NCI-H146 treated with DMSO at 0.1 percent for 48 hours (cell line): ENCODE measurements around the gene SLC2A6.
A peak's percentile ranks its signal among the peaks of the same experiment; 100 is the strongest.
"Not testable (repeated sequence)": the region's sequence is repeated elsewhere in the genome, so short reads cannot be mapped to it uniquely, and the experiment has no call there.

Experiments
- DNase-seq: peaks from one replicate; lab custom pipeline; 2025; ENCODE audit not compliant: unreplicated experiment; lab: John Stamatoyannopoulos, UW

Gene SLC2A6

DNA sequence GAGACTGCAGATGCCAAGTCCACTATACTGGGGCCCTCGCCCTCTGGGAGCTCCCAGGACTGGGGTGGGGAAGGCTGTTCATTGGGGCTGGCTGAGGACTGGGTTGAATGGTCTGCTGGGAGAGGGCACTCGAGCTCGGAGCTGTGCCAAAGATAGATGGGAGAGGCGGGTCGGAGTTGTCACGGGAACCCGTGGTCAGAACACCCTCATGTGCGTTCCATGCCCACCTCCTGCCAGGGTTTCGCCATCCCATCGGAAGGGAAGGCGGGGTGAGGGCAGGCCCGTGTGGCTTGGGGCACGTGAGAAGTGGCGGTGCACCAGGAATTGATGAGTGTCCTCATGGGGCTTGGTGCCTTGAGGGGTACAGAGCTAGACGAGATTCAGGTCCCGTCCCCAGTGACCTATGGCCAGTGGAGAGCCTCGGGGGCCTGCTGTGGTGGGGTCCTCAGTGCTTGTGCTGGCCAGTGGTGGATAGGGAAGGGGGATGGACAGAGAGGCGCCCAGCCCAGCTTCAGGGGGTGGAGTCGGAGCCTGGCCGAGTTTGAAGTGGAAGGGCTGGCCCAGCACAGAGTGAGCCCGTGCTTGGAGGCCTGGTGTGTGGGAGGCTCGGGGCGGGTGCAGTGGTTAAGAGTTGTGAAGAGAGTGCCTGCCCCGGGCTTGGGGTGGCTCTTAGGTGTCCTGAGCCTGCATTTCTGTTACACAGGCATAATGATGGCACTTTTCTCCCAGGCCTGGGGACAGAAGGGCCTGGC is 14.9 kb downstream of the SLC2A6 start:
- DNase-seq = no peak

DNA sequence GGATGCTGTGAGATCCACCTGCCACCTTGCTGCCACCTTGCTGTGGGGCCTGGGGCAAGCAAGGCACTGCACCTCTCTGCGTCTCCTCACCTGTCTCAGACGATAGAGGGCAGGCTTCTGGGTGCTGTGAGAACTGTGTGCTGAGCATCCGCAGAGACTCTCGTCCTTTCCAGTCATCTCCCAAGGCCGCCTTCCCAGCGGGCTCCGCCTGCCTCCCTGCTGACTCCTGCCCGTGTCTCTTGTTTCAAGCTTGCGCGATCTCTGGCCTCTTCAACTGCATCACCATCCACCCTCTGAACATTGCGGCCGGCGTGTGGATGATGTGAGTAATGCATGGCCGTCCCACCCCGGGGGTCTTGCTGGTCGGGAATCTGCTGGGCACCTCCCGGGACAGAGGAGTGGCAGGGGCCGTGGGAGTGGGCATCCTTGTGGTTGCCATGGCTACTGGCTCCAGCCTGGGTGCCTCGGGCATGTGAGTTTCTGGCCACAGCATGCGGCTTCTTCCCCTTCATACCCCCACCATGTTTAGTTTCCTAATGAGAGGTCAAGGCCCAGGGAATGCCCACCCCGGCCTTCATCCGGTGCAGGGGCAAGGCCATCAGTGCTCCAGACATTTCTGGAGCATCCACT is 15.6 kb downstream of the SLC2A6 start:
- DNase-seq = no peak

DNA sequence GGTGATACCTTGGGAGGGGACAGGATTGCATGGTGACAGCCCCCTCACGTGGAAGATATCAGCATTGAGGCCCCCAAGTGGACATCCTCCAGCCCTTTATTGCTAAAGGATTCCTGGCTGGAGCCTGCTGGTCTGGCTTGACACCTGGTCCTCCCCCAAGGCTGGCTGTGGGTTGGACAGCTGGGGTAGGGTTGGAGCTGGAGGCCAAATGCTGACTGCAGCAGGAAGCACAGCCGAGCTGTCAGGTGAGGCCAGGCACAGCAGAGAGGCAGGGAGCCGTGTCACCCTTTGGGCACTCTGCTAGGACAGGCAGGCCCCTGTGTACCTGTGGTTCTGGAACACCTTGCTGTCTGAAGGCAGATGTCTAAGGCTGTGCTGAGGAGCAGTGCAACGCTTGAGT is 16.9 kb downstream of the SLC2A6 start:
- DNase-seq = no peak

DNA sequence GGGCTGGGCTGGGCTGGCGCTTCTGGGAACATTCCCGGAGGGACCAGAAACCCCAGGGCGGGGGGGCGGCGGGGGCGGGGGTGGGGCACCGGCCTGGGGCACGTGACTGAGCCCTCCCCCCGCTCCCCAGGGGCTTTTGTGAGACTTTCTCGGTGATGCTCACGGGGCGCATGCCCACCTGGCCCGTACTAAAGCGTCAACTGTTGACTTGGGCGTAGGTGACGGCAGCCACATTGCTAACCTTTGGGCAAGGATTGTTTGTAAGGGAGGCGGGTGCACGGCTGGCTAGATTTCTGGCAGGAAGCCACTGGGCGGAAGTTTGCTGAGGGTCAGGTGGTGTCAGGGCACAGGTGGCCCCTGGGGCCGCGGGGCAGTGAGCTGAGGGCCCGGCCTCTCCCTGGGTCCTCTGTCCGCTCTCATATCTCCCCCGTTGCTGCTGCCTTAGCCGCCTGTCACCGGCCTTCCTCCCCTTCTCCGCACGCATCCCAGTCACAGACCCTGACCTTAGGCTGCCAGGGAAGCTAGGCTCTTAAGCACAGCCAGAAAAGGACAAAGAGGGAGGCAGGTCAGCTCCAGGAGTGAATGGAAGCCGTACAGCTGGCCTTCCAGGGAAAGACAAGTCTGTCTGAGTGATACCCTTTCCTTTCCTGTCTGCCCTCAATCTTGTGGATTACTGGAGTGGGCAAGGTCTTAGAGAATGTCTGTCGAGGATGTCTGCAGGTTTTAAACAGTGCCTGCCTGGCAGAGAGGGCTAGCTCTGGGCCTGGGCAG is 18.3 kb downstream of the SLC2A6 start:
- DNase-seq = peak; percentile 62

DNA sequence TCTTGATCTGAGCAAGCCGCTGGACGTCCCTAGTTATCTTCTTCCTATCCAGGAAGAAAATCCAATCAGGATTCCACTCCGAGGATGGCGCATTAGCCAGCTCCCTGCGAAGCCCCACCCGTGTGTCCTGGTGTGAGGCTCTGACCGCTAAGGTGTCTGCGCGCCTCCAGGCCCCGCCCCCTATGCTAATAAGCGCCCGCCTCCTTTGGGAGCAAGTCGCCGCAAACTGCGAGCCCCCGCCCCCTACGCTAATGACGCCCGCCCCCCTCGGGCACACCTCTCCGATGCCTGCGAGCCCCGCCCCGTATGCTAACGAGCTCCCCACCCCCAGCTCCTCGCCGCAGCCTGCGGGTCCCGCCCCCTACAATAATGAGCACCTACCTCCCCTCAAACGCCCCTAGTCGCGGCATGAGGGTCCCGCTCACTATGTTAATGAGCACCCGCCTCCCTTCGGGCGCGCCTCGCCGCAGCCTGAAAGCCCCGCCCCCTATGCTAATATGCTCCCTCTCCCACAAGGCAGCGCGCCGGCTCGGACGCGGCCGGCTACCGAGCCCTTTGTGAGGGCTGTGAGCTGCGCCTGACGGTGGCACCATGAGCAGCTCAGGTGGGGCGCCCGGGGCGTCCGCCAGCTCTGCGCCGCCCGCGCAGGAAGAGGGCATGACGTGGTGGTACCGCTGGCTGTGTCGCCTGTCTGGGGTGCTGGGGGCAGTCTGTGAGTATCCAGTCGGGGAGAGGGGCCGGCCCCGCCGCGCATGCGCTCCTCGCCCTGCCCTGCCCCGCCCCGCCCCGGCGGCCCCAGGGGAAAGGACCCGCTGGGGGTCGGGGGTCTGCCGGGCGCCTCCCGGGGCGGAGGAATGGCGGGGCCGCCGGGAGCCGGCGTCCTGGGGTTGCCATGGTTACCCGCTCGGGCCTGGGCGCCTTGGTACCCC is 19.2 kb downstream of the SLC2A6 start, which contains the start of gene CACFD1:
TSS of gene CACFD1 (plus strand) at position 503 of the 929 bp plus-strand sequence. CDS start at position 592, 89 bp downstream.
- peak; percentile 87 for DNase-seq

DNA sequence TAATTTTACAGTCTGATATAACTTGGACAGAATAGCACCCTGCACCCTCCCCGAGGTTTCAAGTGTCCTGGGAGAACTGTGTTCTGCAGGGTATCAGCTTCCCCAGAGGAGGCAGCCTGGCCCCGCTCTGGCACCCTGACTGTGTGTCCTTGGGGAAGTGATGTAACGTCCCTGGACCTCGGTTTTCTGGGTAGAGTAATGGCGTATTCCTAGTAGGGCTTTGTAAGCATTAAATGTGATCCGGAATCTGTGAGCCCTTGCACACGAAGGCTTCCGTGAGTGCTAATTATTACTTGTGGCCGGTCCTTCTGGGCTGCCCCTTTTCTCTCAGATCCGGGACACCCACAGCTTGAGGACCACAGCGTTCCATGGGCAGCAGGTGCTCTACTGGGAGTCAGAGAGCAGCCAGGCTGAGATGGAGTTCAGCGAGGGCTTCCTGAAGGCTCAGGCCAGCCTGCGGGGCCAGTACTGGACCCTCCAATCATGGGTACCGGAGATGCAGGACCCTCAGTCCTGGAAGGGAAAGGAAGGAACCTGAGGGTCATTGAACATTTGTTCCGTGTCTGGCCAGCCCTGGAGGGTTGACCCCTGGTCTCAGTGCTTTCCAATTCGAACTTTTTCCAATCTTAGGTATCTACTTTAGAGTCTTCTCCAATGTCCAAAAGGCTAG is 20.1 kb downstream of the SLC2A6 start:
- DNase-seq = peak; percentile 5

DNA sequence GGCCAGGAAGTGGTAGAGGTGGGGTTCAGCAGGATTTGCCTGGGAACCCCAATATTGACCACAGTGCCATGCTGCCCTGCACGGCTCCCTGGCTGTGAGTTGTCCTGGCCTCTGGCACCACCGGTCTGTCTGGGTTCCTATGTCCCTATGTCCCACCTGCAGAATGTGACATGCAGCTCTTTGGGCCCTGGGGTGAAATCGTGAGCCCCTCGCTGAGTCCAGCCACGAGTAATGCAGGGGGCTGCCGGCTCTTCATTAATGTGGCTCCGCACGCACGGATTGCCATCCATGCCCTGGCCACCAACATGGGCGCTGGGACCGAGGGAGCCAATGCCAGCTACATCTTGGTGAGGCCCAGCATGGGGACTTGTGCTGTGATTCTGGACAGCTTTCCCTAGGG is 21.2 kb downstream of the SLC2A6 start:
- DNase-seq = no peak

DNA sequence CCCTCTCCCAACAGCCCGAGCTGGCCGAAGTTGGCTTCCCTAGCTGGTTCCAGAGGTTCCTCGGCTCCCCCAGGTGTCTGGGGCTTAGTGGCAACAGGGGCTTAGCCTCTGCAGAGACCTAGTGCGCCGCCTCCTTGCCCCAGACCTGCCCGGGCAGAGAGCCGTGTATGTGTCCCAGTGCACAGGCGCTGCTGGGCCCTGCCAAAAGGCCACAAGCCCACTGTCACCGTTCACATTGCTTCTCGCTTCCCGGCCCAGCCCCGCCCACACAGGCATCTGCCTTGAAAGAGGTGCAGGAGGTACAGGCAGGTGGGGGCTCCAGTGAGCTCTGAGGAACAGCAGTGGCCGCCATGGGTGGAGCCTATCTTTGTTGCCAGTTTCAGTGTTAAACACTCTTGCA is 21.7 kb downstream of the SLC2A6 start:
- no peak for DNase-seq

DNA sequence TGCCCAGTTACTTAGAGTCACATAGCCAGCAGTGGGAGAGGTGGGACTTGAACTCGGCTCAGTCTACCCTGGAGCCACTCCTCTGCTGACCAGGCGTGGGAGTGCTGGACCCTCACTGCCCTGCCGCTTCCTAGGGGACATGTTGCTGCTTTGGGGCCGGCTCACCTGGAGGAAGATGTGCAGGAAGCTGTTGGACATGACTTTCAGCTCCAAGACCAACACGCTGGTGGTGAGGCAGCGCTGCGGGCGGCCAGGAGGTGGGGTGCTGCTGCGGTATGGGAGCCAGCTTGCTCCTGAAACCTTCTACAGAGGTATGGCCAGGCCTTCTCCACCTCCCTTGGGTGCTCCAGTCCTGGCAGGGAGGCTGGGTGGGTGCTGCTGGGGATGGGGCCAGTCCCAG is 22.5 kb downstream of the SLC2A6 start:
- DNase-seq = no peak

DNA sequence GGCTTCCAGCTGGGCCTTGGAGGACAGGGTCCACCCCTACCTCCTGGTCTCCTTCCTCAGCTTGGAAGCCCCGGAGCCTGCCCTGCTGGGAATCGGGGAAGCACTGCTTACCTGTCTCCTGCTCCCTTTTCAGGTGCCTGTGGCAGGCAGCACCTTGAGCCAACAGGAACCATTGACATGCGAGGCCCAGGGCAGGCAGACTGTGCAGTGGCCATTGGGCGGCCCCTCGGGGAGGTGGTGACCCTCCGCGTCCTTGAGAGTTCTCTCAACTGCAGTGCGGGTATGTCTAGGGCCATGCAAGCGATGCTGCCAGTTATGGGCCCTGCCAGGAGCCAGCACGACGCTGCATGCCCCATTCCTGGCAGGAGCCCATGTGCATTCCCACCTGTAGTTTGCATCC is 23.0 kb downstream of the SLC2A6 start:
- DNase-seq = no peak

DNA sequence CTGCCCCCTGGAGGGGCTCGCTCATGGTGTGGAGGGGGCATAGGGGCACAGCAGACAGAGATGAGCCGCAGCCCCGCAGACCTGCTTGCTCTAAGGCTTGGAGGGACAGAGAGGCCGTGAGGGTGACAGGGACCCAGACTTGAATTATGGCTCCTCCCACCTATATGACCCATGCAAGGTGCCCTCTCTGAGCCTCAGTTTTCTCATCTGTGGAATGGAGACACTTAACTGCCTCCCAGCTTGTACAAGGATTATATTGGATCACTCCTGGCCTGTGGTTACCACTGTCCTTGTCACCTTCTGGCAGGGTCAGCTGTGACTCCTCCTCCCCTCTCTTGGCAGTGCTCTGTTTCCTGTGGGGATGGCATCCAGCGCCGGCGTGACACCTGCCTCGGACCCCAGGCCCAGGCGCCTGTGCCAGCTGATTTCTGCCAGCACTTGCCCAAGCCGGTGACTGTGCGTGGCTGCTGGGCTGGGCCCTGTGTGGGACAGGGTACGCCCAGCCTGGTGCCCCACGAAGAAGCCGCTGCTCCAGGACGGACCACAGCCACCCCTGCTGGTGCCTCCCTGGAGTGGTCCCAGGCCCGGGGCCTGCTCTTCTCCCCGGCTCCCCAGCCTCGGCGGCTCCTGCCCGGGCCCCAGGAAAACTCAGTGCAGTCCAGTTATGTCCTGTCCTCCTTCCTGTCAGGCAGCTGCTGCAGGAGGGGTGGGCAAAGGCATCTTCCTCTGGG is 23.8 kb downstream of the SLC2A6 start:
- DNase-seq = no peak

DNA sequence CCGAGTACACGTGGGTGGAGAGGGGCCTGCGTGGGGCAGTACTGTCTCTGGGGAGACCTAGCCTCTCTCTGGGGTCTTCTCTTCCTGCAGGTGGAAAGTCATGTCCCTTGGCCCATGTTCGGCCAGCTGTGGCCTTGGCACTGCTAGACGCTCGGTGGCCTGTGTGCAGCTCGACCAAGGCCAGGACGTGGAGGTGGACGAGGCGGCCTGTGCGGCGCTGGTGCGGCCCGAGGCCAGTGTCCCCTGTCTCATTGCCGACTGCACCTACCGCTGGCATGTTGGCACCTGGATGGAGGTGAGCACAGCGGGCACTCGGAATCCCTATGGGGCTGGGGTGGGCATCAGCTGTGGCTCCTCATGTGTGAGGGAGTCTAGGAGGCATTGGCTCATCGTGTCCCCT is 24.6 kb downstream of the SLC2A6 start:
- DNase-seq = no peak

DNA sequence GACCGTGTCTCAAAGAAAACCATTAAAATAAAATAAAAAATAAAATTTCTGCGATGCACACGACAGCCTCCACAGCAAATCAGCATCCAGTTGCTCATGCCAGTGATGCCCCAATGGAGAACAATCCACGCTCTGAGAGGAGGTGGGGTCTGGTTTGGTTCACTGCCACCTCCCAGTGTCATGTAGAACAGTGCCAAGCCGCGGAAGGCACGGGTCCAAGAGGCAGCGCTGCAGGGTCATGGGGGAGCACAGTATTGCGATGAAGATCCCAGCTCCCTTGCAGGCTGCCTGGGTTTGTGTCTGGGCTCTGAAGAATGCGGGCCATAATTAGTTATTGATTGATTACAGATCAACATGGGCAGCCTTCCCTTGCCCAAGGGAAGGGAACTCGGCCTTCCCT is 25.2 kb downstream of the SLC2A6 start:
- DNase-seq = no peak

DNA sequence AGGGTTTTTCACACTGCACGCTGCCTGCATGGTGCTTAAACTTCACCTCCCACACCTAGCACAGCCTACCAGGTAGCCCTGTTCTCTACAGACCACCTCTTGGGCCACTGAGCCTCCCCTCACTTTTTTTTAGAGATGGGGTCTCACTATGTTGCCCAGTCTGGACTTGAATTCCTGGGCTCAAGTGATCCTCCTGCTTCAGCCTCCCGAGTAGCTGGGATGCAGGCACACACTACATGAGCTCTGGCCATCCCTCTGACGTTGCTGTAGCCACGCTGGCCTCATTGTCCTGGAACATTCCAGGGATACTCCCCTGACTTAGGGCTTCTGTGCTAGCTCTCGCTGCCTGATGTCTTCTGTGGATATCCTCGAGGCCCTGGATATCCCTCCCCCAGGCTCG is 26.3 kb downstream of the SLC2A6 start:
- no peak for DNase-seq

DNA sequence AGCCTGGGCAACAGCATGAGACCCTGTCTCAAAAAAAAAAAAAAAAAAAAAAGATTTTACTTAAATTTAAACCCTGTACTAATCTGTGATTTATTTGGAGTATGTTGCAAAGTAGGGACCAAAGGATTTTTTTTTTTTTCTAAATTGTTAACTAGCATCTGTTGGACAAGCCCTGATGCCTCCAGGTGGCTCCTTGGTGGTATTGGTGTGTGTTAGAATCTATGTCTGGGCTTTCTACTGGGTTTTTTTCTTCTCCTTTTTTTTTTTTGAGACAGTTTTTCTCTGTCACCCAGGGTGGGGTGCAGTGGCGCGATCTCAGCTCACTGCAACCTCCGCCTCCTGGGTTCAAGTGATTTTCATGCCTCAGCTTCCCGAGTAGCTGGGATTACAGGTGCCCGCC is 27.0 kb downstream of the SLC2A6 start:
- not testable (repeated sequence) for DNase-seq

DNA sequence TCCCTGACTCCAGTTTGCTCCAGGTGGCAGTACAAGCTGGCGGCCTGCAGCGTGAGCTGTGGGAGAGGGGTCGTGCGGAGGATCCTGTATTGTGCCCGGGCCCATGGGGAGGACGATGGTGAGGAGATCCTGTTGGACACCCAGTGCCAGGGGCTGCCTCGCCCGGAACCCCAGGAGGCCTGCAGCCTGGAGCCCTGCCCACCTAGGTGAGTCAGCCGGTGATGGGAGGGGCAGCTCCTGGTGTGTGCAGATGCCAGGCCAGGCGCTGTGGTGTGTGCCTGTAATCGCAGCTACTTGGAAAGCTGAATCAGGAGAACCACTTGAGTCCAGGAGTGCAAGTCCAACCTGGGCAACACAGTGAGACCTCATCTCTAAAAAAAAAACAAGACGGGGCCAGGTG is 29.1 kb downstream of the SLC2A6 start:
- DNase-seq = no peak

DNA sequence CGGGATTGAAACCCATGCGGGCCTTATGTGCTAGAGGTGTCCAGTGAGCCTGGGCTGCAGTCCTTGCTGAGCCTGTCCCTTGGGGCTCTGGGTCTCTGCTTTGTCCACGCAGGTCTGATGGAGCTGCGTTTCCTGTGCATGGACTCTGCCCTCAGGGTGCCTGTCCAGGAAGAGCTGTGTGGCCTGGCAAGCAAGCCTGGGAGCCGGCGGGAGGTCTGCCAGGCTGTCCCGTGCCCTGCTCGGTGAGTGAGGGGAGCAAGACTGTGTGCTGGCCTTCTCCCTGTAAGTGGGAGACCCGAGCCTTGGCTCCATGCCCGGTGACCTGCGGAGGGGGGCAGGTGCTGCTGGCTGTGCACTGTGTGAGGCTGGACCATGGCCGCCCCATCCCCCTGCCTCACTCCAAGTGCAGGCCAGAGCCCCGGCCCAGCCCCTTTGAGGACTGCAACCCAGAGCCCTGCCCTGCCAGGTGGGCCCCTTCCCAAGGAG is 30.4 kb downstream of the SLC2A6 start:
- DNase-seq = no peak

DNA sequence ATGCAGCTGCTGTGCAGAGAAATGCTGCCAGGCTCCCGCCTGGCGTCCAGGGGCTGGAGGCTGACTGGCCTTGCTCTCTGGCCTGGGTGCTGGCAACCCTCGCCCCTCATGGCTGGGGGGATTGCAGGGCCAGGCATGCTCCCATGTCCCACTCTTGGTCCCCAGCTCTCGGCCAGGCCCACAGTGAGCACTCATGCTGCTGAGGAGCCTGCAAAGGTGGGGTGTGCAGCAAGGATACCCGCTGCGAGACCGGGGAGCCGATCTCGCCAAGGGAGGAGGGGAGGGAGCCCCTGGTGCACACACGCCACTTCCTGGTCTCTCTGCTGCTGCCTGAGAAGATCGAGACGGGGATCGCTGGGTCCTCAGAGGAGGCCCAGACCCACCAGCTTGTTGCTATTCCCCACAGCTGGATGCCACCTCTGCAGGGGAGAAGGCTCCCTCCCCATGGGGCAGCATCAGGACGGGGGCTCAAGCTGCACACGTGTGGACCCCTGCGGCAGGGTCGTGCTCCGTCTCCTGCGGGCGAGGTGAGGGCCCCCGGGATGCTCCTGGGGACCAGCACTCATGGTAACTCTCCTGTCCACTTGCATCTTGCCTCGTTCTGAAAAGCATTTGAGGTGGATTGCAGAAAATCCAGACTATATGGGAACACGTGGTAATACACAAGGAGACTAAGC is 33.5 kb downstream of the SLC2A6 start:
- no peak for DNase-seq

DNA sequence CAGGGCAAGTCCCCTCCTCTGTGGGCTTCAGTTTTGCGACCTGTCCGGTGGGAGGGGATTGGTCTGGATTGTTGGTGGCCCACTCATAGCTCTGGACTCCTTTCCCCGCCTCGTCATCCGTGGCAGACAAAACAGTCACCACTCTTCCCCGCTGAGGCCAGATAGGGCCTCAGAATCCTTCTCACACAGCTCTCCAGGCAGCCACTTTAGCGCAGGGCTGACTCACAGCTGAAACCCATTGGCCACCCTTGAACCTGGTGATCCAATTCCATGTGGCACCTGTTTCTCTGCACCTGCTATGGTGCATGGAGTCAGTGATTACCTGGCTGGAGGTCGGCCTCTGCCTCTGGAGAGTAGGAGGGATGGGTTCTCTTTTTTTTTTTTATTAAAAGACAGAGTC is 34.9 kb downstream of the SLC2A6 start:
- DNase-seq = peak; percentile 26
